HS-5 (cell line): ENCODE data around the gene CIDEC.
A peak's percentile ranks its signal among the peaks of the same experiment; 100 is the strongest.

Experiments used
- DNase-seq: peaks from one replicate; pipeline ENCODE4 v3.0.0-alpha.2; 2012; ENCODE audit warnings: low read depth

The CIDEC gene

GRCh38 chr3:9879830-9880549, at the start of gene CIDEC:
CIDEC (minus strand) TSS chr3:9880253; CDS start chr3:9878486, 1,767 bp downstream.
- no peak for DNase-seq

- no peak for DNase-seq
Measured at GRCh38 chr3:9928158-9928557, 48.1 kb upstream of the CIDEC start.

- DNase-seq, result no peak
Measured at GRCh38 chr3:9918261-9919038, 38.4 kb upstream of the CIDEC start.

DNA sequence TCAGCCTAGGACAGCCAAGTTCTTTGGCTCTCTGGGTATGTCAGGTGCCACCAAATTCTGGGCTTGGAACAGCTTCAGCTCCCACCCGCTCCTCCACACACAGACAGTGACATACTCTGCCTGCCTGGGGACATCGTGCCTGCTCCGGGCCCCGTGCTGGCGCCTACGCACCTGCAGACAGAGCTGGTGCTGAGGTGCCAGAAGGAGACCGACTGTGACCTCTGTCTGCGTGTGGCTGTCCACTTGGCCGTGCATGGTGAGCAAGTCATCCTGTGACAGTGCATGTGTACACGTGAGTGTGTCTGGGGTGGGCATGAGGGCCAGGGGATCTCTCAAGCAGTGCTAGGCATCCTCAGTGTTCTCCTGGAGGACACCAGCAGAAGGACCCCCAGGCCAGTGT, 37.8 kb upstream of the CIDEC start:
- no peak for DNase-seq

DNA sequence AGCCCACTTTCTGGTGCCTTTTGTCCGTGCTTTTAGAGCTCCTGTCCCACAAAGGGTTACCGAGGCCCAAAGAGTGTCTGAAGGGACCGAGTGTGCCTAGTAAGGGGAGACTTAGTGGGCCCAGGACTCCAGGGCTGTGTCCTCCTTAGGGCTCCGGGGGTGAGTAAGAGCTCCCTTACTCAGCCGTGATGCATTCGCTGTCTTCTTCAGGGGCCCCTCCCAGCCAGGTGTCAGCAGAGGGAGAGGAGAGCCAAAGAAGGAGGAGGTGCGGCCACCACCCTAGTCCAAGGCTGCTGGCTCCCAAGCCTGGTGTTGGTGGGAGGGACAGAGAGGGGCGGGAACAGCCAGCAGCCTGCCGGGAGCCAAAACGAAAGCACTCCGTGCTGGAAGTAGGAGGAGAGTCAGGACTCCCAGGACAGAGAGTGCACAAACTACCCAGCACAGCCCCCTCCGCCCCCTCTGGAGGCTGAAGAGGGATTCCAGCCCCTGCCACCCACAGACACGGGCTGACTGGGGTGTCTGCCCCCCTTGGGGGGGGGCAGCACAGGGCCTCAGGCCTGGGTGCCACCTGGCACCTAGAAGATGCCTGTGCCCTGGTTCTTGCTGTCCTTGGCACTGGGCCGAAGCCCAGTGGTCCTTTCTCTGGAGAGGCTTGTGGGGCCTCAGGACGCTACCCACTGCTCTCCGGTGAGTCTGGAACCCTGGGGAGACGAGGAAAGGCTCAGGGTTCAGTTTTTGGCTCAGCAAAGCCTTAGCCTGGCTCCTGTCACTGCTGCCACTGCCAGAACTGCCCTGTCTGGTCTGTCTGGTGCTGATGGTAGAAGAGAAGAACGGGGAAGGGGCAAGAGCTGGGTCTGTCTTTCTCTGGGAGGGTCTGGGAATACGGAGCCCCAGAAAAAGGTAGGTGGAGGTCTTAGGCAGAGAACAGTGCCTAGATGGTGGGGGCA, 37.0 kb upstream of the CIDEC start, which contains the start of gene IL17RC:
Gene IL17RC, plus strand, starts transcription at position 365 of the 947 bp plus-strand sequence. Its CDS starts 218 bp downstream, at position 583.
- DNase-seq, result peak; percentile 89

GRCh38 chr3:9916346-9916733, 36.3 kb upstream of the CIDEC start:
- no peak for DNase-seq

DNA sequence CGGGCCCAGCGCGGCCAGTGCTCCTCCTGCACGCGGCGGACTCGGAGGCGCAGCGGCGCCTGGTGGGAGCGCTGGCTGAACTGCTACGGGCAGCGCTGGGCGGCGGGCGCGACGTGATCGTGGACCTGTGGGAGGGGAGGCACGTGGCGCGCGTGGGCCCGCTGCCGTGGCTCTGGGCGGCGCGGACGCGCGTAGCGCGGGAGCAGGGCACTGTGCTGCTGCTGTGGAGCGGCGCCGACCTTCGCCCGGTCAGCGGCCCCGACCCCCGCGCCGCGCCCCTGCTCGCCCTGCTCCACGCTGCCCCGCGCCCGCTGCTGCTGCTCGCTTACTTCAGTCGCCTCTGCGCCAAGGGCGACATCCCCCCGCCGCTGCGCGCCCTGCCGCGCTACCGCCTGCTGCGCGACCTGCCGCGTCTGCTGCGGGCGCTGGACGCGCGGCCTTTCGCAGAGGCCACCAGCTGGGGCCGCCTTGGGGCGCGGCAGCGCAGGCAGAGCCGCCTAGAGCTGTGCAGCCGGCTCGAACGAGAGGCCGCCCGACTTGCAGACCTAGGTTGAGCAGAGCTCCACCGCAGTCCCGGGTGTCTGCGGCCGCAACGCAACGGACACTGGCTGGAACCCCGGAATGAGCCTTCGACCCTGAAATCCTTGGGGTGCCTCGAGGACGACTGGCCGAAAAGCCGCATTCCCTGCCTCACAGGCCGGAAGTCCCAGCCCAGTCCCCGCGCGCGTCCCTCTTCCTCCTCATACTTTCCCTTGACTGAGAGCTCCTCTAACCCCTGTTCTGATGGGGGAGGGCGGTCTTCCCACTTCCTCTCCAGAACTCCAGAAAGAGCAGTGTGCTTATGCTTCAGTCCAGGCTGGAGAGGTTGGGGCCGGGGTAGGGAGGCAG, 35.4 kb upstream of the CIDEC start:
- DNase-seq, result no peak

- DNase-seq, result no peak
Measured at GRCh38 chr3:9914559-9915253, 34.7 kb upstream of the CIDEC start.

DNA sequence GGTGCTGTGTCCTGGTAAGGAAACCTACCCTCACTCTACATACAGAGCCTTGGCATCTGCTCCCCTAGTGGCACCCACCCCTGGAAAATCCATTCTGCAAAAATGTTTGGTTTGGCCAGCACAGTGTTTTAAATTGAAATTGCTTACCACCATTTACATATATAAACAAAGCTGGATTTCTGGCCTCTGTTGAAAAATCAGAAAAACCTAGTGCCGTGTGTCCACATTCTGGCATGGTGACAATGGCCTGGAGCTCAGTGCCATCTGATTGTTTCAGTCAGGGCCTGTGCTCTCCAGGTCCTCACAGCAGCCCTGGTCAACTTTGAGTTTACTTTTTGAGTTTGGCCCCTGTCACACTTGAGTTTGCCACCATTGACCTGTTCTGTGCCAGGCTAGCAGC, 34.0 kb upstream of the CIDEC start:
- DNase-seq, result no peak

DNA sequence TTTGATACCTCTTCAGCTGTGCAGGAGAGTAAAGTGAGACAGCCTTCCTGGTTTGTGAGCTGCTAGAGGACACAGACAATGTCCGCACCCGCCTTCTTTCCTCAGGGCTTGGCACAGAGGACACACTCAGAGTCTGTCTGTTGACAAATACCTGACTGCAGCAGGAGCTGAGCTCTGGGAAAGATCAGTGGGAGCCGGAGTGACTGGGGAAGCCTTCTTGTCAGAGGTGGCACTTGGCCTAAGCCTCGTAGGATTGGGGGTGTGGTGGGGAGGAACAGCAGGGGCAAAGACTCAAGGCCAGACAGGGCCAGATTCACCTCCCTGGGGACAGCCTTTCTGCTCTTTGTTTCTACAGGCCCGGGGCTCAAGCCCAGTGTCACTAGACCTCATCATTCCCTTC, 33.5 kb upstream of the CIDEC start:
- no peak for DNase-seq

DNA sequence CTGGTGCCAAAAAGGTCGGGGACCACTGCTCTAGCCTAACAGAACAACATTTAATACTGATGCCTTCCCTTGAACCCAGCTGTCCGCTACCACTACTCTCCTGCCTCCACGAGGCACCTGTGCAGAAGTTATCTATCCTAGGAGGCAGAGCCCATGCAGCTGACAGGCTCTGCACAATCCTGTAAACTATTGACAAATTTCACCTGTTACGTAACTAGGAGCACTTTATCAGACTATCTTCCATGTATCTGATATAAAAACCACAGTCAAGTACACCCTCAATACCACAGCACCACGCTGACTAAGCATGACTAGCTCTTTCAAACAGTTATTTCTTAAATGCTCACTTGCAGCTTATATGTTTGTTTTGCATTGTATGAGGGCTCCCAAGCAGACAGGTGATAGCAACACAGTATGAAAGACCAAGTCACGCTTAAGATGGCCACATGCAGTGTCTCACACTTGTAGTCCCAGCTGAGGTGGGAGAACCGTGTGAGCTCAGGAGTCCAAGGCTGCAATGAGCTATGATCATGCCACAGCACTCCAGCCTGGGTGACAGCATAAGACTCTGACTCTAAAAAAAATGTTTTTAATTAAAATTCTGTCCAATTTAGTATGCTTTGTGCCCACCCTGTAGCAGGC, 32.4 kb upstream of the CIDEC start:
- no peak for DNase-seq

- no peak for DNase-seq
Measured at GRCh38 chr3:9911863-9912262, 31.8 kb upstream of the CIDEC start.

GRCh38 chr3:9909221-9910013, 29.4 kb upstream of the CIDEC start:
- DNase-seq, result no peak

- no peak for DNase-seq
Measured at GRCh38 chr3:9908286-9908685, 28.2 kb upstream of the CIDEC start.

DNA sequence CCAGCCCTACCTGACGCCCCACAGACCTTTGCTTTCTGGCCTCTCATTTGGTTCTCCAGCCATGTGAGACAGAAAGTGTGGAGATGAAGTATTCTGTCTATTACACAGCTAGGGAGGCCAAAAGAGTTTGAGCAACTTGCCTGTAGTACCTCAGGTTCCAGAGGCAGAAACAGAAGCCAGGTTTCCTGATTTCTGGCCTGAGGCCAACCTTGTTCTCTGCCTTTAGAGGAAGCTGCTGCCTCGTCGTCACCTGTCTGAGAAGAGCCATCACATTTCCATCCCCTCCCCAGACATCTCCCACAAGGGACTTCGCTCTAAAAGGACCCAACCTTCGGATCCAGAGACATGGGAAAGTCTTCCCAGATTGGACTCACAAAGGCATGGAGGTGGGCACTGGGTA, 26.4 kb upstream of the CIDEC start:
- no peak for DNase-seq

DNA sequence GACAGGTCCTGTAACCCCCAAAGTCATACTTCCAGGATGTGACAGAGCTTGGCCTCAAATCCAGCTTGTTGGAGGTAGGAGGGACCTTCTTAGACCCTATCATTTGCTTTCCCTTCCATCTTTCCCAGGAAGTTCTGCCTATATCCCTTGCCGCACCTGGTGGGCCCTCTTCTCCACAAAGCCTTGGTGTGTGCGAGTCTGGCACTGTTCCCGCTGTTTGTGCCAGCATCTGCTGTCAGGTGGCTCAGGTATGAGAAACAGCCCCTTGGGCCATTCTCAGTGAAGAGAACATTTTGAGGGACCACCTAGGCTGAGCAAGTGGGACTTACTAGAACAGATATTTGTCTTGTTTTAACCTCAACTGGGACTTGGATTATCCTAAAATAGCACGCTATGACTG, 23.9 kb upstream of the CIDEC start:
- no peak for DNase-seq

DNA sequence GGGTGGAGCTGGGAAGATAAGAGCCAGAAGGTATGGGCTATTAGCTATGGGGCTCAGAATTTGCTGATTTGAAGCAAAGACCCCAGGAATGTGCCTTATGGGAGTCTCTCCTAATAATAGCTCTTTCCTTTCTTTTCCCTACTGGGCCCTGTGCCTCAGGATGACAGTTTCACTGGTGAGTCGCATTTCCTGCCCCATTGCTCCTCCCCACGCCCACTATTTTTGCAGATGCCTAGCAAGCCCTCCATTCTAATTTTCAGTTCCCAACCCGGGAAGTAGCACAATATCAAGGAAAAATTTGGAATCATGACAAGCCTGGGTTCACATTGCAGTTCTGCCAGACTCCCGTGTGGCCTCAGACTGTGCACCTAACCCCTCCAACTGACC, 23.2 kb upstream of the CIDEC start:
- DNase-seq, result peak; percentile 42

- no peak for DNase-seq
Measured at GRCh38 chr3:9902372-9903237, 22.6 kb upstream of the CIDEC start, which contains the start of gene IL17RE. IL17RE (plus strand) TSS chr3:9902848; CDS start chr3:9902933, 85 bp downstream.
